H1 (cell line): ENCODE data around the gene TEX22. TPM values are rescaled to one million over a fixed set of nuclear protein-coding genes. Genes with fewer than 3 reads are reported as not detected.

Experiments used
- CTCF ChIA-PET: fragments of 300-600 bp; sonication (Branson Sonifier 250); formaldehyde crosslinking; loops from one replicate; lab custom pipeline; 2021; ENCODE audit not compliant: partially characterized antibody; lab: Charles Lee
- POLR2A ChIA-PET: fragments of 300-600 bp; sonication (Branson Sonifier 250); formaldehyde crosslinking; loops from one replicate; lab custom pipeline; 2021; ENCODE audit warnings: inconsistent platforms; ENCODE audit not compliant: partially characterized antibody; lab: Charles Lee
- DNase-seq, 2 experiments: peaks; one replicate each; pipeline versions ENCODE4 v3.0.0 to v3.0.0-alpha.2; 2010 to 2022; ENCODE audit warnings: low spot score in 2 of 2, low read depth in 1 of 2, mixed read lengths in 1 of 2
- FAIRE-seq: peaks from 2 replicates; lab custom pipeline; 2011; peaks lifted over from hg19 to GRCh38; lab: Jason Lieb, UNC
- H2AFZ ChIP-seq: 2 replicates; pipeline ENCODE4 v1.8.1; 2012; ENCODE audit warnings: low read length, inconsistent platforms
- H2AK5ac ChIP-seq: 2 replicates; pipeline ENCODE4 v1.6.1; 2013; ENCODE audit warnings: low read depth, low read length
- H2BK120ac ChIP-seq: replicated peaks from 2 replicates; pipeline ENCODE3; 2013; ENCODE audit warnings: low read depth, low read length, inconsistent platforms
- H2BK12ac ChIP-seq: 2 replicates; pipeline ENCODE4 v1.6.1; 2013; ENCODE audit warnings: low read depth, low read length
- H2BK15ac ChIP-seq: 2 replicates; pipeline ENCODE4 v1.6.1; 2013; ENCODE audit warnings: low read length
- H2BK20ac ChIP-seq: 2 replicates; pipeline ENCODE4 v1.6.1; 2013; ENCODE audit warnings: low read length
- H2BK5ac ChIP-seq: 2 replicates; pipeline ENCODE4 v1.6.1; 2013; ENCODE audit warnings: low read depth, low read length
- H3K14ac ChIP-seq: 2 replicates; pipeline ENCODE4 v1.6.1; 2013; ENCODE audit warnings: inconsistent platforms; ENCODE audit not compliant: insufficient read length
- H3K18ac ChIP-seq: 2 replicates; pipeline ENCODE4 v1.6.1; 2013; ENCODE audit warnings: low read length; ENCODE audit errors: extremely low read depth
- H3K23ac ChIP-seq: 2 replicates; pipeline ENCODE4 v1.6.1; 2013; ENCODE audit warnings: inconsistent platforms; ENCODE audit not compliant: insufficient read length
- H3K23me2 ChIP-seq: 2 replicates; pipeline ENCODE4 v1.6.1; 2013; ENCODE audit warnings: low read depth, low read length
- H3K27ac ChIP-seq: 2 replicates; pipeline ENCODE4 v1.6.1; 2011; ENCODE audit warnings: low read depth, low read length, inconsistent platforms
- H3K27me3 ChIP-seq, 4 experiments: replicated peaks in 1 of 4; 1 replicate in 1 of 4; 2 replicates in 3 of 4; pipeline versions ENCODE4 v1.6.1 to v1.8.1; 2011 to 2013; ENCODE audit warnings: low read length in 3 of 4, mild to moderate bottlenecking in 3 of 4, inconsistent platforms in 2 of 4, mixed read lengths in 2 of 4, moderate library complexity in 1 of 4; ENCODE audit not compliant: control insufficient read depth in 3 of 4, insufficient read depth in 3 of 4; ENCODE audit errors: extremely low read depth in 1 of 4
- H3K36me3 ChIP-seq, 4 experiments: 2 replicates each; pipeline versions ENCODE4 v1.6.1 to v1.8.1; 2011 to 2013; ENCODE audit warnings: mild to moderate bottlenecking in 4 of 4, low read length in 3 of 4, moderate library complexity in 2 of 4, control low read depth in 1 of 4, inconsistent platforms in 1 of 4; ENCODE audit not compliant: insufficient read depth in 4 of 4, control insufficient read depth in 2 of 4
- H3K4ac ChIP-seq: replicated peaks from 2 replicates; pipeline ENCODE3; 2013; ENCODE audit warnings: low read length, low read depth, mixed read lengths, inconsistent platforms; ENCODE audit not compliant: insufficient read length
- H3K4me1 ChIP-seq, 4 experiments: replicated peaks in 1 of 4; 1 replicate in 1 of 4; 2 replicates in 3 of 4; pipeline versions ENCODE4 v1.6.1 to v1.8.1; 2011 to 2013; ENCODE audit warnings: low read length in 3 of 4, inconsistent platforms in 2 of 4, mixed read lengths in 1 of 4; ENCODE audit not compliant: insufficient read depth in 4 of 4, control insufficient read depth in 3 of 4
- H3K4me2 ChIP-seq, 2 experiments: 2 replicates each; pipeline versions ENCODE4 v1.6.1 to v1.8.1; 2011 to 2013; ENCODE audit warnings: low read depth in 2 of 2, low read length in 2 of 2, control low read depth in 1 of 2, inconsistent platforms in 1 of 2, mild to moderate bottlenecking in 1 of 2; ENCODE audit not compliant: insufficient read depth in 1 of 2
- H3K4me3 ChIP-seq, 4 experiments: fragments of 200-600, 300-600 bp in 1 of 4; sonication (generic), shearing (Covaris generic), sonication (Bioruptor Twin) in 1 of 4; 2 replicates each; pipeline versions ENCODE4 v1.5.1 to v1.8.1; 2011 to 2016; ENCODE audit warnings: low read length in 4 of 4, low read depth in 3 of 4, control low read depth in 2 of 4, inconsistent platforms in 2 of 4, mild to moderate bottlenecking in 2 of 4, mixed read lengths in 1 of 4, moderate library complexity in 1 of 4; ENCODE audit not compliant: insufficient read depth in 2 of 4; ENCODE audit errors: extremely low read depth in 1 of 4
- H3K56ac ChIP-seq: replicated peaks from 2 replicates; pipeline ENCODE3; 2013; ENCODE audit warnings: low read depth, mild to moderate bottlenecking, mixed read lengths, low read length, inconsistent platforms; ENCODE audit not compliant: insufficient read length
- H3K79me1 ChIP-seq: 2 replicates; pipeline ENCODE4 v1.6.1; 2013; ENCODE audit warnings: low read depth, low read length, control low read depth
- H3K79me2 ChIP-seq, 2 experiments: 2 replicates each; pipeline versions ENCODE4 v1.6.1 to v1.8.1; 2012 to 2013; ENCODE audit warnings: low read length in 2 of 2, mild to moderate bottlenecking in 2 of 2, inconsistent platforms in 1 of 2; ENCODE audit not compliant: insufficient read depth in 2 of 2, control insufficient read depth in 1 of 2
- H3K9ac ChIP-seq, 4 experiments: replicated peaks in 1 of 4; 1 replicate in 1 of 4; 2 replicates in 3 of 4; pipeline versions ENCODE4 v1.6.1 to v1.8.1; 2011 to 2013; ENCODE audit warnings: low read depth in 3 of 4, low read length in 3 of 4, control low read depth in 2 of 4, mild to moderate bottlenecking in 2 of 4, moderate library complexity in 2 of 4, inconsistent platforms in 1 of 4; ENCODE audit errors: extremely low read depth in 1 of 4
- H3K9me3 ChIP-seq, 2 experiments: 2 replicates each; pipeline versions ENCODE4 v1.6.1 to v1.8.1; 2012 to 2013; ENCODE audit warnings: mild to moderate bottlenecking in 2 of 2, moderate library complexity in 2 of 2, control low read depth in 1 of 2, inconsistent platforms in 1 of 2, low read depth in 1 of 2, low read length in 1 of 2, mixed read lengths in 1 of 2; ENCODE audit not compliant: insufficient read depth in 2 of 2
- H4K20me1 ChIP-seq, 2 experiments: replicated peaks in 1 of 2; 2 replicates each; pipeline versions ENCODE3 to v1.8.1; 2011 to 2013; ENCODE audit warnings: inconsistent platforms in 2 of 2, low read length in 2 of 2, mild to moderate bottlenecking in 1 of 2; ENCODE audit not compliant: insufficient read depth in 2 of 2, control insufficient read depth in 1 of 2
- H4K5ac ChIP-seq: 2 replicates; pipeline ENCODE4 v1.6.1; 2013; ENCODE audit warnings: low read length, low read depth, mixed read lengths, inconsistent platforms; ENCODE audit not compliant: insufficient read length
- H4K8ac ChIP-seq: 2 replicates; pipeline ENCODE4 v1.8.0; 2013; ENCODE audit warnings: mild to moderate bottlenecking, moderate library complexity, low read length, inconsistent platforms; ENCODE audit not compliant: insufficient read depth; ENCODE audit errors: extremely low read depth
- H4K91ac ChIP-seq: replicated peaks from 2 replicates; pipeline ENCODE3; 2013; ENCODE audit warnings: low read length, mixed read lengths, inconsistent platforms; ENCODE audit not compliant: insufficient read length
- CHD1 ChIP-seq: IDR thresholded peaks from 2 replicates; pipeline ENCODE4 v1.6.1; 2012; ENCODE audit warnings: low read depth, low read length, improper control_type of control experiment
- CHD2 ChIP-seq: IDR thresholded peaks from 2 replicates; pipeline ENCODE4 v1.6.1; 2012; ENCODE audit warnings: low read length, improper control_type of control experiment
- RAD21 ChIP-seq, 2 experiments: IDR thresholded peaks in 1 of 2; conservative IDR thresholded peaks in 1 of 2; 2 replicates each; pipeline ENCODE4 v1.6.1; 2011; ENCODE audit warnings: low read depth in 2 of 2, low read length in 2 of 2, improper control_type of control experiment in 1 of 2, inconsistent platforms in 1 of 2, mild to moderate bottlenecking in 1 of 2, moderate library complexity in 1 of 2
- RNF2 ChIP-seq: fragments of 200-900, 300-1000 bp; sonication (generic); IDR thresholded peaks from 2 replicates; pipeline ENCODE4 v1.7.1; 2016; ENCODE audit warnings: borderline replicate concordance, low read depth, mild to moderate bottlenecking, antibody characterized with exemption, low read length; ENCODE audit not compliant: poor library complexity, severe bottlenecking; ENCODE audit errors: missing control alignments
- SAP30 ChIP-seq: fragments of 300-600 bp; sonication (generic); IDR thresholded peaks from 2 replicates; pipeline ENCODE4 v1.7.1; 2012; ENCODE audit warnings: low read length, moderate library complexity, mild to moderate bottlenecking, inconsistent platforms; ENCODE audit not compliant: insufficient read depth, insufficient replicate concordance
- SIRT6 ChIP-seq: IDR thresholded peaks from one replicate; pipeline ENCODE4 v1.7.1; 2012; ENCODE audit warnings: low read length, inconsistent platforms
- SRF ChIP-seq: IDR thresholded peaks from 2 replicates; pipeline ENCODE4 v1.6.1; 2011; ENCODE audit warnings: mild to moderate bottlenecking, low read depth, low read length, moderate library complexity
- YY1 ChIP-seq: IDR thresholded peaks from 2 replicates; pipeline ENCODE4 v1.6.1; 2011; ENCODE audit warnings: low read depth, mild to moderate bottlenecking, low read length
- WGBS, 2 experiments: shearing (Covaris generic) in 1 of 2; methylation state at CpG; one replicate each; pipeline versions ENCODE4 v1.1.6 to v1.1.7; 2013 to 2015; ENCODE audit warnings: low lambda C conversion rate in 2 of 2, mixed read lengths in 2 of 2, inconsistent platforms in 1 of 2, low coverage in 1 of 2, missing lambda C conversion rate in 1 of 2; ENCODE audit not compliant: insufficient replicate concordance in 2 of 2, insufficient coverage in 1 of 2, insufficient read length in 1 of 2; ENCODE audit errors: extremely low coverage in 1 of 2, missing lambda C conversion rate in 1 of 2; 5-methylcytosine and 5-hydroxymethylcytosine counted together
- polyA plus RNA-seq, 7 experiments: library from polyadenylated mRNA; depleted of rRNA in 3 of 7; stranded (reverse) in 5 of 7; unstranded in 2 of 7; fragments of >200 nt in 5 of 7; fragments of 200-250 nt in 2 of 7; gene quantifications; 1 replicate in 5 of 7; 2 replicates in 1 of 7; 4 replicates in 1 of 7; pipeline versions ENCODE4 v1.2.1 to v1.2.3, GENCODE V29; 2011 to 2013; ENCODE audit warnings: missing spikeins in 2 of 7, mixed read lengths in 2 of 7
- total RNA-seq: library from RNA; stranded (reverse); fragmentation: NEBNext Ultra II Directional; extraction: Animal tissue kit (Norgen Biotek cat#: 25700); gene quantifications from 2 replicates; pipeline ENCODE4 v1.2.1, GENCODE V29; 2021

Gene TEX22
- total and polyA plus RNA-seq, 2 of the 8 experiments (the other 6 are each of a cell fraction or from before 2014, with no cell fraction given), result 0.24 to 0.39 TPM

DNA sequence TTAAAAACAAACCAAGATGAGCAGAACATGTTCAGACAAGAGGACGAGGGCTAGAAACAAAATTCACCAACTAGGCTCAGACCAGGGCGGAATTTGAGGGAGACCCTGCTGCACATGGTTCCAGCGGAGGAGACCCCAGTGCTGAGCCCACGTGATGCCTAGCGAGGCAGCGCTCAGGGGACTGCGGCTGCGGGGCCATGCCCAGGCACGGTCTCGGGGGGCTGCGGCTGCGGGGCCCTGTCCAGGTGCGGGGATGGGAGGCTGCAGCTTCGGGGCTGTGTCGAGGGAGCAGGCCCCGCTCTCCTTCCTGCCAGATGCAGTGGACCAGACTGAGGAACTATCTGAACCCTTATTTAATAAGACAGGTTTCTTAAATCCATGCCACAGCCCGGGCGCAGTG lies 63.6 kb downstream of the TEX22 start:
- Histone ChIP-seq H4K8ac (peak overlapping the region; percentile 57; the same call in 1 of the 2 replicates), H3K23ac (no peak overlapping the region), H3K4me2 (no peak overlapping the region), H3K79me1 (no peaks in the 10 kb centered on the region; the same call in 1 of the 2 replicates), H2BK12ac (no peak overlapping the region), H4K5ac (no peak overlapping the region), H3K9me3 (no peaks in the 10 kb centered on the region), H3K4me3 (no peak overlapping the region), H3K27me3 (no peaks in the 10 kb centered on the region), H3K23me2 (no peaks in the 10 kb centered on the region), H2BK5ac (no peak overlapping the region; the same call in 1 of the 2 replicates), H3K79me2 (no peaks in the 10 kb centered on the region; a peak in 1 of 4 replicates), H2BK20ac (no peak overlapping the region), H2BK120ac (no peak overlapping the region), H2AK5ac (no peak overlapping the region), H3K4me1 (peaks cover 0 to 8% (median 1%) of the 10 kb centered on the region in 4 experiments; a peak in 3 of 7 replicates), H2BK15ac (no peak overlapping the region), H4K91ac (no peak overlapping the region), H2AFZ (no peak overlapping the region), H3K9ac (no peak overlapping the region), H3K18ac (no peak overlapping the region), H4K20me1 (peaks cover 5 to 21% of the 10 kb centered on the region in 2 experiments), H3K27ac (no peak overlapping the region), H3K36me3 (peaks cover 14 to 75% (median 42%) of the 10 kb centered on the region in 4 experiments; a peak in 7 of 8 replicates), H3K4ac (no peak overlapping the region), H3K56ac (no peak overlapping the region), H3K14ac (no peak overlapping the region)
- CTCF ChIA-PET, result interaction anchor here (1.2 to 1.5 kb wide), 2 partner anchors 9 to 11 kb away, joined by 5 to 8 read pairs; no protein-coding TSS in a partner anchor
- WGBS, 2 experiments, result 96% methylated on average over 12 of the region's 18 CpGs; no CpG with 5 or more reads in 1 of the 2 experiments
- FAIRE-seq, result no peak
- POLR2A ChIA-PET, result no interaction called here
- no peak for TF ChIP-seq SIRT6
- TF ChIP-seq SRF, result no peak
- TF ChIP-seq CHD1, result no peak
- no peak for TF ChIP-seq RAD21 (IDR thresholded peaks at IDR 0.05 in 1 of 2, conservative IDR thresholded peaks at IDR 0.05 in 1 of 2; ENCODE audit: low read depth in 2 of 2, low read length in 2 of 2)
- no peak for TF ChIP-seq YY1
- no peak for TF ChIP-seq SAP30
- TF ChIP-seq CHD2, result no peak
- TF ChIP-seq RNF2, result no peak
- DNase-seq, result no peak
